K562 (cell line): ENCODE results near the gene KRTAP21-2. TPM values are rescaled to one million over a fixed set of nuclear protein-coding genes. Genes with fewer than 3 reads are reported as not detected.

ENCODE experiments used
- ATAC-seq: fragments of 200-7000 bp; cut with Tn5 transposase; 3 replicates; pipeline ENCODE4 v1.9.1; 2020; ENCODE audit warnings: moderate library complexity
- BruUV-seq: library from RNA; stranded (reverse); fragments of 400-500 nt; replicated peaks from 2 replicates; lab custom pipeline; 2021; lab: Mats Ljungman, UMichigan
- CTCF ChIA-PET: fragments of 300-600 bp; formaldehyde crosslinking; extraction: SDS; loops from one replicate; lab custom pipeline; 2021; ENCODE audit warnings: low intra/inter-chr PET ratio; lab: Yijun Ruan, JAX
- POLR2A ChIA-PET: fragments of 300-600, 350-650 bp; sonication (Branson Sonifier 250); formaldehyde crosslinking; extraction: SDS; loops from one replicate; lab custom pipeline; 2021; ENCODE audit warnings: antibody characterized with exemption, inconsistent platforms; lab: Yijun Ruan, JAX
- DNase-seq, 4 experiments: peaks; one replicate each; pipeline versions ENCODE4 v3.0.0 to v3.0.0-alpha.2; 2011 to 2018; ENCODE audit warnings: low spot score in 3 of 4, mixed read lengths in 3 of 4; ENCODE audit errors: extremely low read depth in 1 of 4
- FAIRE-seq: peaks from 2 replicates; lab custom pipeline; 2011; peaks lifted over from hg19 to GRCh38; lab: Jason Lieb, UNC
- H2AFZ ChIP-seq: 2 replicates; pipeline ENCODE4 v1.6.0; 2011; ENCODE audit warnings: low read depth, low read length, control low read depth, inconsistent platforms
- H3K27ac ChIP-seq: fragments of 200-600 bp; 3 replicates; pipeline ENCODE4 v1.8.0; 2011; ENCODE audit warnings: low read depth, mild to moderate bottlenecking, control low read depth, inconsistent platforms, low read length, moderate library complexity, mixed read lengths; ENCODE audit errors: extremely low read depth
- H3K27me3 ChIP-seq, 2 experiments: fragments of 300-600 bp in 1 of 2; 2 replicates in 1 of 2; 3 replicates in 1 of 2; pipeline versions ENCODE4 v1.6.0 to v1.8.0; 2011; ENCODE audit warnings: inconsistent platforms in 2 of 2, low read length in 2 of 2, mild to moderate bottlenecking in 1 of 2, mixed read lengths in 1 of 2, moderate library complexity in 1 of 2; ENCODE audit not compliant: control insufficient read depth in 2 of 2, insufficient read depth in 2 of 2
- H3K36me3 ChIP-seq: fragments of 300-600 bp; 3 replicates; pipeline ENCODE4 v1.8.0; 2011; ENCODE audit warnings: mild to moderate bottlenecking, low read length, inconsistent platforms; ENCODE audit not compliant: control insufficient read depth, insufficient read depth
- H3K4me1 ChIP-seq, 2 experiments: fragments of 200-600 bp in 1 of 2; replicated peaks in 1 of 2; 2 replicates in 1 of 2; 3 replicates in 1 of 2; pipeline versions ENCODE4 v1.5.1 to v1.8.0; 2011; ENCODE audit warnings: inconsistent platforms in 2 of 2, low read length in 2 of 2, mild to moderate bottlenecking in 1 of 2, mixed read lengths in 1 of 2, moderate library complexity in 1 of 2; ENCODE audit not compliant: control insufficient read depth in 2 of 2, insufficient read depth in 2 of 2
- H3K4me2 ChIP-seq: 2 replicates; pipeline ENCODE4 v1.6.1; 2011; ENCODE audit warnings: low read length, control low read depth, inconsistent platforms, mixed read lengths; ENCODE audit not compliant: insufficient read depth
- H3K4me3 ChIP-seq: fragments of 200-600 bp; sonication (generic), shearing (Covaris generic); 2 replicates; pipeline ENCODE4 v1.5.1; 2016; ENCODE audit warnings: control low read depth, inconsistent platforms
- H3K79me2 ChIP-seq: fragments of 200-600 bp; 3 replicates; pipeline ENCODE4 v1.8.0; 2011; ENCODE audit warnings: low read length, inconsistent platforms; ENCODE audit not compliant: control insufficient read depth, insufficient read depth
- H3K9ac ChIP-seq, 2 experiments: 2 replicates each; pipeline versions ENCODE4 v1.6.0 to v1.6.1; 2011; ENCODE audit warnings: low read depth in 2 of 2, low read length in 2 of 2, control low read depth in 1 of 2, inconsistent platforms in 1 of 2, mild to moderate bottlenecking in 1 of 2, mixed read lengths in 1 of 2; ENCODE audit not compliant: insufficient read depth in 1 of 2
- H3K9me1 ChIP-seq: one replicate; pipeline ENCODE4 v1.6.0; 2011; ENCODE audit warnings: inconsistent platforms, mild to moderate bottlenecking, low read length, moderate library complexity; ENCODE audit not compliant: control insufficient read depth, insufficient read depth
- H3K9me3 ChIP-seq: replicated peaks from 2 replicates; pipeline ENCODE4 v1.5.1; 2011; ENCODE audit warnings: low read depth, low read length, inconsistent platforms; ENCODE audit not compliant: control insufficient read depth, insufficient read depth
- H4K20me1 ChIP-seq: replicated peaks from 2 replicates; pipeline ENCODE4 v1.6.1; 2011; ENCODE audit warnings: low read length, inconsistent platforms, mixed read lengths; ENCODE audit not compliant: control insufficient read depth, insufficient read depth
- BRD9 ChIP-seq: fragments of 450-650 bp; IDR thresholded peaks from 2 replicates; pipeline ENCODE4 v1.6.1; 2018; ENCODE audit warnings: low read depth; ENCODE audit not compliant: partially characterized antibody
- E4F1 ChIP-seq: fragments of 250-450 bp; sonication (Bioruptor Pico); IDR thresholded peaks from 2 replicates; pipeline ENCODE4 v1.5.0; 2021; ENCODE audit warnings: mild to moderate bottlenecking, borderline replicate concordance
- GATAD2B ChIP-seq: fragments of 450-650 bp; IDR thresholded peaks from 2 replicates; pipeline ENCODE4 v1.6.1; 2017; ENCODE audit warnings: mild to moderate bottlenecking, borderline replicate concordance
- HLTF ChIP-seq: fragments of 450-650 bp; IDR thresholded peaks from 2 replicates; pipeline ENCODE4 v1.6.1; 2016
- HSF4 ChIP-seq: fragments of 250-450 bp; sonication (Bioruptor Pico); IDR thresholded peaks from 2 replicates; pipeline ENCODE4 v2.1.2; 2022; ENCODE audit warnings: mild to moderate bottlenecking, moderate library complexity, borderline replicate concordance
- PHF20 ChIP-seq: fragments of 450-650 bp; IDR thresholded peaks from 2 replicates; pipeline ENCODE4 v1.6.1; 2018; ENCODE audit not compliant: partially characterized antibody
- SMAD1 ChIP-seq: fragments of 150-350 bp; IDR thresholded peaks from 2 replicates; pipeline ENCODE4 v1.6.1; 2014; ENCODE audit warnings: low read length, low read depth; ENCODE audit not compliant: partially characterized antibody
- ZC3H8 ChIP-seq: fragments of 450-650 bp; IDR thresholded peaks from 2 replicates; pipeline ENCODE4 v1.6.1; 2017
- ZNF124 ChIP-seq: sonication (generic); formaldehyde crosslinking; IDR thresholded peaks from 2 replicates; pipeline ENCODE4 v1.8.1; 2022; ENCODE audit warnings: missing genetic modification reagents
- ZNF140 ChIP-seq: fragments of 250-450 bp; sonication (Bioruptor Pico); IDR thresholded peaks from 2 replicates; pipeline ENCODE4 v1.8.0; 2021; ENCODE audit warnings: moderate library complexity, mild to moderate bottlenecking, inconsistent platforms
- ZNF398 ChIP-seq: fragments of 250-450 bp; sonication (Bioruptor Pico); IDR thresholded peaks from 2 replicates; pipeline ENCODE4 v1.8.0; 2021; ENCODE audit warnings: moderate library complexity, mild to moderate bottlenecking, inconsistent platforms
- ZNF431 ChIP-seq: sonication (generic); formaldehyde crosslinking; IDR thresholded peaks from 2 replicates; pipeline ENCODE4 v1.8.0; 2022; ENCODE audit warnings: mild to moderate bottlenecking, missing genetic modification reagents
- WGBS: fragments of 100-300 bp; shearing (Covaris generic); methylation state at CpG from one replicate; pipeline ENCODE4 v1.1.6; 2016; ENCODE audit warnings: low coverage, mixed read lengths; ENCODE audit not compliant: insufficient coverage; ENCODE audit errors: missing lambda C conversion rate; 5-methylcytosine and 5-hydroxymethylcytosine counted together
- in situ Hi-C: fragments of 300-500 bp; cut with MboI; formaldehyde crosslinking; loops from 4 replicates; pipeline ENCODE4 v1.15.0; 2018; ENCODE audit warnings: inconsistent platforms, mixed read lengths
- intact Hi-C: fragments of 100-400 bp; cut with micrococcal nuclease; formaldehyde crosslinking; loops from 2 replicates; pipeline ENCODE4 v1.14.2; 2022
- polyA plus RNA-seq, 8 experiments: library from polyadenylated mRNA; depleted of rRNA in 4 of 8; stranded (reverse) in 5 of 8; unstranded in 3 of 8; fragments of >200 nt; fragmentation: Nextera tagmentation in 2 of 8; fragmentation: Illumina TruSeq in 1 of 8; extraction: Ambion mirVana in 2 of 8; extraction: Trizol in 1 of 8; gene quantifications; 2 replicates each; pipeline versions ENCODE4 v1.2.1 to v1.2.3, GENCODE V29; 2011 to 2014; ENCODE audit warnings: inconsistent platforms in 1 of 8, missing spikeins in 1 of 8
- total RNA-seq, 7 experiments: library from RNA; depleted of rRNA in 6 of 7; stranded (reverse); fragments of >200 nt in 6 of 7; fragmentation: Illumina TruSeq in 2 of 7; extraction: Trizol in 2 of 7; gene quantifications; 2 replicates each; pipeline versions ENCODE4 v1.2.1 to v1.2.3, GENCODE V29; 2011 to 2021; ENCODE audit warnings: low replicate concordance in 1 of 7

The KRTAP21-2 gene
- total and polyA plus RNA-seq, 9 of the 15 experiments (the other 6 are each of a cell fraction or from before 2014, with no cell fraction given), result not detected

- H3K4me3 ChIP-seq, result no peak within 1 kb of the TSS
- H3K36me3 ChIP-seq, result no peaks in the 10 kb centered on the region
- whole genome bisulfite sequencing, result 0% methylated on average over 3 of the region's 3 CpGs
- POLR2A ChIA-PET, result interaction anchor here (0.6 kb wide), 1 partner anchor 304 kb away, joined by 3 read pairs; no protein-coding TSS in a partner anchor
- FAIRE-seq, result no peak
- H3K79me2 ChIP-seq, result no peaks in the 10 kb centered on the region
- no peak within 1 kb of the TSS for H3K4me2 ChIP-seq
- no peaks in the 10 kb centered on the region for H3K4me1 ChIP-seq
- no peak for TF ChIP-seq SMAD1
- TF ChIP-seq HLTF, result no peak
- no peak for TF ChIP-seq ZNF124 (CRISPR knock-in tag)
- no peak for TF ChIP-seq PHF20
- no peak for TF ChIP-seq ZNF140 (CRISPR knock-in tag)
- TF ChIP-seq ZNF431 (CRISPR knock-in tag), result no peak
- TF ChIP-seq BRD9, result no peak
- no peak for TF ChIP-seq GATAD2B
- TF ChIP-seq ZC3H8, result no peak
- no peak for TF ChIP-seq HSF4 (CRISPR knock-in tag)
- no peak for TF ChIP-seq E4F1 (CRISPR knock-in tag)
- TF ChIP-seq ZNF398, result no peak
- TF ChIP-seq, all 486 proteins: peak for 0
- CTCF ChIA-PET, result no interaction called here
- H3K27ac ChIP-seq, result no peak within 1 kb of the TSS
- ATAC-seq, result no peak
- no peaks in the 10 kb centered on the region for H4K20me1 ChIP-seq
- no peaks in the 10 kb centered on the region for H3K9me1 ChIP-seq
- in situ Hi-C loops, result no loop called here
- H3K9me3 ChIP-seq, result no peaks in the 10 kb centered on the region
- H3K27me3 ChIP-seq, result no peaks in the 10 kb centered on the region
- DNase-seq, result no peak
- no TSS peak for BruUV-seq
- H3K9ac ChIP-seq, result no peak within 1 kb of the TSS
- intact Hi-C loops, result no loop called here
- H2AFZ ChIP-seq, result no peak within 1 kb of the TSS
Observed at GRCh38 chr21:30718239-30718909, 28.7 kb downstream of the KRTAP21-2 start, which contains the start of gene KRTAP21-3. Gene KRTAP21-3, minus strand, starts transcription at chr21:30718777. Its CDS starts 18 bp downstream, at chr21:30718759.
